A549 (cell line): Measurements from ENCODE around the gene TLNRD1. TPM values are rescaled to one million over a fixed set of nuclear protein-coding genes. Genes with fewer than 3 reads are reported as not detected.

ENCODE experiments used
- ATAC-seq, 2 experiments: fragments of 200-7000 bp in 1 of 2; fragments of >200 bp in 1 of 2; cut with Nextera tagmentation in 1 of 2; cut with Tn5 transposase in 1 of 2; 3 replicates each; pipeline versions ENCODE4 v1.8.0 to v1.9.1; 2018 to 2020; ENCODE audit warnings: mild to moderate bottlenecking in 1 of 2, moderate library complexity in 1 of 2
- CTCF ChIA-PET: fragments of 300-600 bp; sonication (Branson Sonifier 250); formaldehyde crosslinking; extraction: SDS; loops from one replicate; lab custom pipeline; 2021; ENCODE audit warnings: antibody characterized with exemption, inconsistent platforms; lab: Yijun Ruan, JAX
- POLR2A ChIA-PET: fragments of 350-600 bp; formaldehyde crosslinking; extraction: SDS; loops from one replicate; lab custom pipeline; 2021; ENCODE audit warnings: antibody characterized with exemption, inconsistent platforms; lab: Yijun Ruan, JAX
- DNase-seq, 2 experiments: peaks; one replicate each; pipeline versions ENCODE4 v3.0.0 to v3.0.0-alpha.2; 2011 to 2016; ENCODE audit warnings: low read depth in 1 of 2, low spot score in 1 of 2
- FAIRE-seq: peaks from 2 replicates; lab custom pipeline; 2011; peaks lifted over from hg19 to GRCh38; lab: Jason Lieb, UNC
- H3K27ac ChIP-seq, 2 experiments: fragments of >200 bp; sonication (Bioruptor Twin); formaldehyde crosslinking; 3 replicates each; pipeline ENCODE4 v1.5.1; 2016 to 2017
- H3K4me1 ChIP-seq: fragments of >200 bp; sonication (Bioruptor Twin); formaldehyde crosslinking; 3 replicates; pipeline ENCODE4 v1.6.1; 2016
- H3K4me2 ChIP-seq: fragments of >200 bp; sonication (Bioruptor Twin); formaldehyde crosslinking; 3 replicates; pipeline ENCODE4 v1.6.1; 2016
- H3K4me3 ChIP-seq: fragments of >200 bp; sonication (Bioruptor Twin); formaldehyde crosslinking; 3 replicates; pipeline ENCODE4 v1.5.1; 2016
- H3K9me3 ChIP-seq: fragments of >200 bp; sonication (Bioruptor Twin); formaldehyde crosslinking; 3 replicates; pipeline ENCODE4 v1.6.1; 2016
- CBX2 ChIP-seq: fragments of 200-600 bp; sonication (generic); IDR thresholded peaks from 2 replicates; pipeline ENCODE4 v1.6.1; 2016; ENCODE audit warnings: low read depth, mild to moderate bottlenecking, borderline replicate concordance
- CHD4 ChIP-seq: fragments of 200-600 bp; sonication (generic); IDR thresholded peaks from 2 replicates; pipeline ENCODE4 v1.6.1; 2016; ENCODE audit warnings: antibody characterized with exemption, mild to moderate bottlenecking, borderline replicate concordance
- CTCF ChIP-seq: fragments of >200 bp; sonication (Bioruptor Twin); formaldehyde crosslinking; IDR thresholded peaks from 3 replicates; pipeline ENCODE4 v1.5.1; 2016
- EHF ChIP-seq: fragments of 250-450 bp; sonication (Bioruptor Pico); IDR thresholded peaks from 2 replicates; pipeline ENCODE4 v1.5.0; 2020; ENCODE audit warnings: mild to moderate bottlenecking
- ELK1 ChIP-seq: fragments of 150-350 bp; IDR thresholded peaks from 2 replicates; pipeline ENCODE4 v1.6.1; 2014; ENCODE audit warnings: low read depth, mild to moderate bottlenecking, low read length
- GATA3 ChIP-seq: IDR thresholded peaks from 2 replicates; pipeline ENCODE4 v1.6.1; 2012; ENCODE audit warnings: borderline replicate concordance
- HDAC2 ChIP-seq: fragments of 200-600 bp; sonication (generic); IDR thresholded peaks from 2 replicates; pipeline ENCODE4 v1.6.1; 2016
- HMGXB4 ChIP-seq: fragments of 250-450 bp; sonication (Bioruptor Pico); IDR thresholded peaks from 2 replicates; pipeline ENCODE4 v1.5.0; 2021; ENCODE audit warnings: mild to moderate bottlenecking, moderate library complexity, borderline replicate concordance
- HOXA7 ChIP-seq: fragments of 250-450 bp; sonication (Bioruptor Pico); IDR thresholded peaks from 2 replicates; pipeline ENCODE4 v1.5.0; 2020; ENCODE audit warnings: mild to moderate bottlenecking, moderate library complexity
- HOXB5 ChIP-seq: fragments of 250-450 bp; sonication (Bioruptor Pico); IDR thresholded peaks from 2 replicates; pipeline ENCODE4 v1.5.0; 2020; ENCODE audit warnings: mild to moderate bottlenecking, moderate library complexity
- MAZ ChIP-seq: fragments of 150-350 bp; IDR thresholded peaks from 2 replicates; pipeline ENCODE4 v1.6.1; 2014; ENCODE audit warnings: antibody characterized with exemption, low read depth, low read length, borderline replicate concordance
- MYC ChIP-seq: IDR thresholded peaks from 2 replicates; pipeline ENCODE4 v1.6.1; 2012; ENCODE audit warnings: mild to moderate bottlenecking, inconsistent platforms, low read length, improper control_type of control experiment, borderline replicate concordance
- NFE2L2 ChIP-seq: fragments of 150-350 bp; conservative IDR thresholded peaks from 2 replicates; pipeline ENCODE4 v1.6.1; 2014; ENCODE audit warnings: low read length
- NR3C1 ChIP-seq: fragments of >200 bp; sonication (Bioruptor Twin); formaldehyde crosslinking; IDR thresholded peaks from 3 replicates; pipeline ENCODE4 v1.6.1; 2017
- PBX3 ChIP-seq: IDR thresholded peaks from 2 replicates; pipeline ENCODE4 v1.6.1; 2012
- POLR2A ChIP-seq: IDR thresholded peaks from 2 replicates; pipeline ENCODE4 v1.6.1; 2012; ENCODE audit warnings: mild to moderate bottlenecking, low read length
- RAD21 ChIP-seq, 2 experiments: fragments of >200 bp in 1 of 2; sonication (Bioruptor Twin) in 1 of 2; formaldehyde crosslinking in 1 of 2; IDR thresholded peaks in 1 of 2; conservative IDR thresholded peaks in 1 of 2; 2 replicates in 1 of 2; 3 replicates in 1 of 2; pipeline ENCODE4 v1.6.1; 2012 to 2018; ENCODE audit warnings: inconsistent platforms in 1 of 2
- RNF2 ChIP-seq: fragments of 200-600 bp; sonication (generic); IDR thresholded peaks from 2 replicates; pipeline ENCODE4 v1.6.1; 2016; ENCODE audit warnings: low read depth, mild to moderate bottlenecking, antibody characterized with exemption, moderate library complexity, borderline replicate concordance
- TFCP2L1 ChIP-seq: fragments of 250-450 bp; sonication (Bioruptor Pico); IDR thresholded peaks from 2 replicates; pipeline ENCODE4 v1.5.0; 2021; ENCODE audit warnings: mild to moderate bottlenecking
- ZC3H11A ChIP-seq: fragments of 450-650 bp; IDR thresholded peaks from 2 replicates; pipeline ENCODE4 v1.6.1; 2014; ENCODE audit warnings: antibody characterized with exemption, mild to moderate bottlenecking
- ZFP36 ChIP-seq: fragments of 450-650 bp; IDR thresholded peaks from 2 replicates; pipeline ENCODE4 v1.6.1; 2014; ENCODE audit warnings: borderline replicate concordance; ENCODE audit not compliant: partially characterized antibody
- ZNF302 ChIP-seq: fragments of 250-450 bp; sonication (Bioruptor Pico); IDR thresholded peaks from 2 replicates; pipeline ENCODE4 v1.9.0; 2021; ENCODE audit warnings: inconsistent platforms, mild to moderate bottlenecking, moderate library complexity
- ZSCAN20 ChIP-seq: fragments of 250-450 bp; sonication (Bioruptor Pico); IDR thresholded peaks from 2 replicates; pipeline ENCODE4 v1.8.0; 2022; ENCODE audit warnings: mild to moderate bottlenecking, moderate library complexity
- WGBS: methylation state at CpG from one replicate; pipeline ENCODE4 v1.1.6; 2017; ENCODE audit errors: missing lambda C conversion rate; 5-methylcytosine and 5-hydroxymethylcytosine counted together
- polyA plus RNA-seq, 4 experiments: library from polyadenylated mRNA; depleted of rRNA in 3 of 4; stranded (reverse); fragments of >200 nt; fragmentation: RNase III in 1 of 4; extraction: RNeasy Plus Mini Kit Qiagen cat#74134 plus additional on column Dnase treatment in 1 of 4; gene quantifications; 2 replicates in 3 of 4; 3 replicates in 1 of 4; pipeline ENCODE4 v1.2.3, GENCODE V29; 2011 to 2017
- TF ChIP-seq, protein P1 (sequence below): fragments of >200 bp; sonication (Bioruptor Twin); formaldehyde crosslinking; IDR thresholded peaks from 2 replicates; pipeline ENCODE4 v1.6.1; 2016
- TF ChIP-seq, protein P2 (sequence below): fragments of 450-650 bp; IDR thresholded peaks from 2 replicates; pipeline ENCODE4 v1.6.1; 2014; ENCODE audit warnings: antibody characterized with exemption

The TLNRD1 gene
- polyA plus RNA-seq, 2 of the 4 experiments (the other 2 are of a cell fraction), result 6.6 to 7.2 TPM

DNA sequence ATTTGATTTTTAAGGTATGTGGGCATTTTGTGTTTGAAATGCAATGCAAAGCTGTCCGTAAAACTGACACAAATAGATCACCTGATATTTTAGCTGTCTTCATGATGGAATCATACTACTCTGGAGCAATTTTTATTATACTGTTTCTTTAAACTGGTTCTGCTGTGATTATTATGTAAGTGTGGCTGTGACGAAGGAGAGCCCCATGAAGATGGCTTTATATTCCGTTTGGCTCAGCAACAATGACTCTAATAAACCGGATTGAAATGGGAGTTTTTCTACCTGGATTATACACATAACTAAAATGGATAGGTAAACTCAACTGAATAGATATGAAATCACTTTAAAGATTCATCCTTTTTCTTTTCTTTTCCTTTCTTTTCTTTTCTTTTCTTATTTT is 9.4 kb downstream of the TLNRD1 start:
- no peak for DNase-seq
- 87% methylated on average over 4 of the region's 4 CpGs for whole genome bisulfite sequencing
- H3K4me3 ChIP-seq, result no peak overlapping the region
- no peak overlapping the region for H3K4me2 ChIP-seq
- no peak for ATAC-seq
- TF ChIP-seq RNF2 (no peak), HOXB5 (CRISPR knock-in tag) (no peak), MAZ (no peak), GATA3 (no peak), CBX2 (no peak), ZC3H11A (no peak), HDAC2 (no peak), TFCP2L1 (no peak), POLR2A (no peak), ZSCAN20 (CRISPR knock-in tag) (no peak)
- TF ChIP-seq, protein P1, sequence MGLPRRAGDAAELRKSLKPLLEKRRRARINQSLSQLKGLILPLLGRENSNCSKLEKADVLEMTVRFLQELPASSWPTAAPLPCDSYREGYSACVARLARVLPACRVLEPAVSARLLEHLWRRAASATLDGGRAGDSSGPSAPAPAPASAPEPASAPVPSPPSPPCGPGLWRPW, result no peak
- no peak overlapping the region for H3K27ac ChIP-seq
- CTCF ChIA-PET, result interaction anchor here (2.4 kb wide), 1 partner anchor 256 kb away, joined by 8 read pairs; no protein-coding TSS in a partner anchor
- H3K4me1 ChIP-seq, result peaks cover 6% of the 10 kb centered on the region; the same call in 1 of the 3 replicates
- POLR2A ChIA-PET, result no interaction called here
- H3K9me3 ChIP-seq, result no peaks in the 10 kb centered on the region
- FAIRE-seq, result no peak

DNA sequence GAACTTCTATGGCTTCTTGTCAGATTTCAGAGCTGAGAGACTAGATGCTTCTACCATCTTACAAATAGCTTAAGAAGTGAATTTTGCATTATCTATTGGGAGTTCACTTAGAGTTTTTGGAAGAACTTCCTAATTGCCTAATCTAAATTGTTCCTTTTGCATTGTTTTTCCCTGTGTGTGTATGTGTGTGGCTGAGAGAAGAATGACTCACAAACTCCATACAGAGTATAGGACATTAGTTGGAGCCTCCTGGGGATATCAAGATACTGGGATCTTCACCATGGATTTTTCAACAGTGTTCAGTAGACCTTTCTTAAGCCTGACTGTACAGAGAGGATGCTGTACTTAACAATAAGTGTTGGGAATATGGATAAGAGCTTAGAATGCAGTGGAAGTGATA is 10.9 kb downstream of the TLNRD1 start:
- no peak overlapping the region for H3K4me2 ChIP-seq
- POLR2A ChIA-PET, result no interaction called here
- no peak for DNase-seq
- CTCF ChIA-PET, result interaction anchor here (1.2 kb wide), 1 partner anchor 23 kb away, joined by 3 read pairs; no protein-coding TSS in a partner anchor
- ATAC-seq, result no peak
- TF ChIP-seq NFE2L2 (no peak), ELK1 (no peak), ZC3H11A (no peak), CTCF (no peak), PBX3 (no peak), HDAC2 (no peak), HOXB5 (CRISPR knock-in tag) (no peak), HOXA7 (CRISPR knock-in tag) (no peak)
- peaks cover 3% of the 10 kb centered on the region; the same call in 1 of the 3 replicates for H3K4me1 ChIP-seq
- H3K4me3 ChIP-seq, result no peak overlapping the region
- no peaks in the 10 kb centered on the region for H3K9me3 ChIP-seq
- H3K27ac ChIP-seq, result no peak overlapping the region
- no peak for FAIRE-seq

- ChIA-PET POLR2A (no interaction called here), CTCF (interaction anchor here (0.5 to 1.4 kb wide), 5 partner anchors 9 to 1581 kb away, joined by 3 to 4 read pairs (median 3); no protein-coding TSS in a partner anchor)
- ATAC-seq (no peak), FAIRE-seq (no peak), DNase-seq (no peak)
- Histone ChIP-seq H3K4me3 (no peak overlapping the region), H3K4me2 (no peak overlapping the region), H3K4me1 (peaks cover 3% of the 10 kb centered on the region; the same call in 1 of the 3 replicates), H3K27ac (no peak overlapping the region), H3K9me3 (no peaks in the 10 kb centered on the region)
- 78% methylated on average over 2 of the region's 2 CpGs for WGBS
- TF ChIP-seq CHD4 (no peak), RAD21 (conservative IDR thresholded peaks at IDR 0.05 in 1 of 2, IDR thresholded peaks at IDR 0.05 in 1 of 2) (no peak), ZNF302 (CRISPR knock-in tag) (no peak), NR3C1 (no peak), TFCP2L1 (no peak), MYC (no peak), RNF2 (no peak), EHF (CRISPR knock-in tag) (no peak), CTCF (no peak), ZFP36 (no peak), HMGXB4 (CRISPR knock-in tag) (no peak)
- TF ChIP-seq, protein P2, sequence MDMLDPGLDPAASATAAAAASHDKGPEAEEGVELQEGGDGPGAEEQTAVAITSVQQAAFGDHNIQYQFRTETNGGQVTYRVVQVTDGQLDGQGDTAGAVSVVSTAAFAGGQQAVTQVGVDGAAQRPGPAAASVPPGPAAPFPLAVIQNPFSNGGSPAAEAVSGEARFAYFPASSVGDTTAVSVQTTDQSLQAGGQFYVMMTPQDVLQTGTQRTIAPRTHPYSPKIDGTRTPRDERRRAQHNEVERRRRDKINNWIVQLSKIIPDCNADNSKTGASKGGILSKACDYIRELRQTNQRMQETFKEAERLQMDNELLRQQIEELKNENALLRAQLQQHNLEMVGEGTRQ, result no peak
Measured at GRCh38 chr15:81012588-81012987, 11.9 kb downstream of the TLNRD1 start.
